HEK293 (cell line): ENCODE measurements around the gene GTF2IRD1.

ENCODE experiments used
- MYNN ChIP-seq: fragments of 450-650 bp; formaldehyde crosslinking; IDR thresholded peaks from 2 replicates; pipeline ENCODE4 v1.5.1; 2016; ENCODE audit warnings: missing biosample characterization, missing genetic modification characterization, borderline replicate concordance
- ZBTB11 ChIP-seq: fragments of 450-650 bp; formaldehyde crosslinking; conservative IDR thresholded peaks from 2 replicates; pipeline ENCODE4 v1.5.1; 2016; ENCODE audit warnings: low read depth, missing biosample characterization, missing genetic modification characterization
- ZNF133 ChIP-seq: fragments of 450-650 bp; formaldehyde crosslinking; IDR thresholded peaks from 2 replicates; pipeline ENCODE4 v1.5.1; 2016; ENCODE audit warnings: missing biosample characterization, missing genetic modification characterization
- ZNF184 ChIP-seq: fragments of 450-650 bp; IDR thresholded peaks from 2 replicates; pipeline ENCODE4 v1.5.1; 2018; ENCODE audit warnings: missing biosample characterization, mild to moderate bottlenecking, missing genetic modification characterization
- ZNF350 ChIP-seq: fragments of 450-650 bp; formaldehyde crosslinking; IDR thresholded peaks from 2 replicates; pipeline ENCODE4 v1.5.0; 2017; ENCODE audit warnings: missing biosample characterization, mild to moderate bottlenecking, missing genetic modification characterization
- TF ChIP-seq, protein P1 (sequence below): fragments of 450-650 bp; formaldehyde crosslinking; IDR thresholded peaks from 2 replicates; pipeline ENCODE4 v1.5.1; 2017; ENCODE audit warnings: missing biosample characterization, mild to moderate bottlenecking, missing genetic modification characterization, moderate library complexity
- TF ChIP-seq, protein P2 (sequence below): fragments of 450-650 bp; formaldehyde crosslinking; IDR thresholded peaks from 2 replicates; pipeline ENCODE4 v1.5.1; 2016; ENCODE audit warnings: missing biosample characterization, missing genetic modification characterization

GRCh38 chr7:74407958-74408357 is 45.7 kb upstream of the GTF2IRD1 start:
- TF ChIP-seq ZNF133 (tag by site-specific recombination) (no peak), ZNF184 (no peak), ZNF350 (tag by site-specific recombination) (no peak), MYNN (tag by site-specific recombination) (no peak), ZBTB11 (tag by site-specific recombination) (no peak)
- TF ChIP-seq, protein P1, sequence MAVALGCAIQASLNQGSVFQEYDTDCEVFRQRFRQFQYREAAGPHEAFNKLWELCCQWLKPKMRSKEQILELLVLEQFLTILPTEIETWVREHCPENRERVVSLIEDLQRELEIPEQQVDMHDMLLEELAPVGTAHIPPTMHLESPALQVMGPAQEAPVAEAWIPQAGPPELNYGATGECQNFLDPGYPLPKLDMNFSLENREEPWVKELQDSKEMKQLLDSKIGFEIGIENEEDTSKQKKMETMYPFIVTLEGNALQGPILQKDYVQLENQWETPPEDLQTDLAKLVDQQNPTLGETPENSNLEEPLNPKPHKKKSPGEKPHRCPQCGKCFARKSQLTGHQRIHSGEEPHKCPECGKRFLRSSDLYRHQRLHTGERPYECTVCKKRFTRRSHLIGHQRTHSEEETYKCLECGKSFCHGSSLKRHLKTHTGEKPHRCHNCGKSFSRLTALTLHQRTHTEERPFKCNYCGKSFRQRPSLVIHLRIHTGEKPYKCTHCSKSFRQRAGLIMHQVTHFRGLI (tag by site-specific recombination), result no peak
- TF ChIP-seq, protein P2, sequence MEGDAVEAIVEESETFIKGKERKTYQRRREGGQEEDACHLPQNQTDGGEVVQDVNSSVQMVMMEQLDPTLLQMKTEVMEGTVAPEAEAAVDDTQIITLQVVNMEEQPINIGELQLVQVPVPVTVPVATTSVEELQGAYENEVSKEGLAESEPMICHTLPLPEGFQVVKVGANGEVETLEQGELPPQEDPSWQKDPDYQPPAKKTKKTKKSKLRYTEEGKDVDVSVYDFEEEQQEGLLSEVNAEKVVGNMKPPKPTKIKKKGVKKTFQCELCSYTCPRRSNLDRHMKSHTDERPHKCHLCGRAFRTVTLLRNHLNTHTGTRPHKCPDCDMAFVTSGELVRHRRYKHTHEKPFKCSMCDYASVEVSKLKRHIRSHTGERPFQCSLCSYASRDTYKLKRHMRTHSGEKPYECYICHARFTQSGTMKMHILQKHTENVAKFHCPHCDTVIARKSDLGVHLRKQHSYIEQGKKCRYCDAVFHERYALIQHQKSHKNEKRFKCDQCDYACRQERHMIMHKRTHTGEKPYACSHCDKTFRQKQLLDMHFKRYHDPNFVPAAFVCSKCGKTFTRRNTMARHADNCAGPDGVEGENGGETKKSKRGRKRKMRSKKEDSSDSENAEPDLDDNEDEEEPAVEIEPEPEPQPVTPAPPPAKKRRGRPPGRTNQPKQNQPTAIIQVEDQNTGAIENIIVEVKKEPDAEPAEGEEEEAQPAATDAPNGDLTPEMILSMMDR (tag by site-specific recombination), result no peak
